K562 (cell line): ENCODE measurements around the gene ORAI3.

Experiments
- FOXO4 ChIP-seq: fragments of 450-650 bp; formaldehyde crosslinking; IDR thresholded peaks from 2 replicates; pipeline ENCODE4 v1.4.0; 2020; ENCODE audit warnings: mild to moderate bottlenecking, moderate library complexity
- HCFC1 ChIP-seq: IDR thresholded peaks from 2 replicates; pipeline ENCODE4 v1.6.1; 2012; ENCODE audit warnings: low read depth, low read length, improper control_type of control experiment
- HMGXB4 ChIP-seq: sonication (generic); formaldehyde crosslinking; IDR thresholded peaks from 2 replicates; pipeline ENCODE4 v1.8.1; 2023; ENCODE audit warnings: mild to moderate bottlenecking, missing genetic modification reagents
- HNRNPL ChIP-seq: fragments of 200-400 bp; formaldehyde crosslinking; IDR thresholded peaks from 2 replicates; pipeline ENCODE4 v1.6.1; 2017; ENCODE audit warnings: low read depth, mild to moderate bottlenecking, low read length
- KDM1A ChIP-seq, 2 experiments: fragments of 450-650 bp; IDR thresholded peaks; 2 replicates each; pipeline ENCODE4 v1.6.1; 2016; ENCODE audit warnings: mild to moderate bottlenecking in 2 of 2
- POLR2A ChIP-seq: fragments of 450-650 bp; conservative IDR thresholded peaks from 2 replicates; pipeline ENCODE4 v1.6.1; 2016
- PRMT5 ChIP-seq: sonication (generic); formaldehyde crosslinking; IDR thresholded peaks from 2 replicates; pipeline ENCODE4 v1.5.0; 2020; ENCODE audit warnings: missing genetic modification reagents
- TFE3 ChIP-seq: fragments of 450-650 bp; formaldehyde crosslinking; IDR thresholded peaks from 2 replicates; pipeline ENCODE4 v1.4.0; 2020; ENCODE audit warnings: mild to moderate bottlenecking, mixed read lengths
- ZBTB8A ChIP-seq: fragments of 450-650 bp; IDR thresholded peaks from 2 replicates; pipeline ENCODE4 v1.6.1; 2018; ENCODE audit warnings: mild to moderate bottlenecking, moderate library complexity; ENCODE audit not compliant: partially characterized antibody
- ZNF507 ChIP-seq: conservative IDR thresholded peaks from 2 replicates; pipeline ENCODE4 v1.6.1; 2017; ENCODE audit warnings: missing genetic modification characterization, missing compliant biosample characterization

- TF ChIP-seq KDM1A (IDR thresholded peaks at IDR 0.05) (no peak), PRMT5 (0 out of 2 replicates have a peak, but pooled peaks have one; percentile 59), FOXO4 (CRISPR knock-in tag) (0 out of 2 replicates have a peak, but pooled peaks have one; percentile 13), HNRNPL (peak; percentile 82; the same call in 1 of the 2 replicates), POLR2A (peak; percentile 74), HCFC1 (peak; percentile 72), TFE3 (CRISPR knock-in tag) (no peak), ZNF507 (tag) (no peak), HMGXB4 (CRISPR knock-in tag) (peak; percentile 90; the same call in 1 of the 2 replicates), ZBTB8A (no peak)
Observed at GRCh38 chr16:30957456-30958174, 8.7 kb downstream of the ORAI3 start, which contains the start of gene SETD1A.
